ENCODE results near the gene PAPSS1.
"Not testable (repeated sequence)": the region's sequence is repeated elsewhere in the genome, so short reads cannot be mapped to it uniquely, and the experiment has no call there.

Gene PAPSS1

DNA sequence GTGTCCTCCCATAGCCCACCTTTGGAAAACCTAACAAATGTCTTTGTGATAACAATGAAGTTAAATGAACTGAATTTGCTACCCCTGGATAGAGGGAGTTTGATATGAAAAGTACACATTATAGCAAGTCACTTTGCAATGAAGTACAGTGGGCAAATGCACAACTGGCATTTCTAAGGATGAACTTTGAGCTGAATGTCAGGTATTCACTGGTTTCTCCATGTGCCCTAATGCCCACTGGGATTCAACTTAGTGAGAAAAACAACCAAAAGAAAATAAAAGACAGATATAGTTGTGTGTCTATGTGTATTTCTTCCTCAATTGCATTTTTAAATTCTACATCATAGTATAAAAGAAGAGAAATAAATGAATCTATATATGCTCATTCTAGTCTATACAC is 51.0 kb downstream of the PAPSS1 start:
- no peak for TF ChIP-seq CTCF (IDR thresholded peaks at IDR 0.05; ENCODE audit: low read depth, low read length, missing control alignments)
- no peak overlapping the region for H3K4me3 ChIP-seq (replicated peaks; ENCODE audit: low read depth, low read length)
- no peak for DNase-seq (ENCODE audit: extremely low read depth, low read depth)

DNA sequence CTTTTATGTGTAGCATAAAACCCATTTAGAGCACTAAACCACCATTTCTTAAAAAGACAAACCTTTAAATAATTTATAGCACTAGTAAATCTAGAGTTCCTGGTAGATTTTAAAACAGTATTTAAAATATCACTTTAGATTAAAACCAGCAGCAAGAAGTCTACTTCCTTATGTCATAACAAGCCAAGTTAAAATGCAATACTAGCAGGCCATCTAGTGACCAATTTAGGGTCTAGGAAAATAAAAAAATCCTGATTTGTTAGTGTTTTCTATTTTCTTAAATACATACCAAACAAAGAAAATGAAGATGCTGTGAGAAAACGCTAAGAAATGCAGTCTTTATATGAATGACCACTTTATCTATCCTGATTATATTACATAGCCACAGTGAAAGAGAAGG is 53.9 kb downstream of the PAPSS1 start:
- DNase-seq (ENCODE audit: extremely low read depth, low read depth) = no peak
- peak; percentile 31 for TF ChIP-seq CTCF (IDR thresholded peaks at IDR 0.05; ENCODE audit: low read depth, low read length, missing control alignments)
- H3K4me3 ChIP-seq (replicated peaks; ENCODE audit: low read depth, low read length) = no peak overlapping the region

GRCh38 chr4:107665001-107665400 is 55.0 kb downstream of the PAPSS1 start:
- DNase-seq (ENCODE audit: extremely low read depth, low read depth) = no peak
- TF ChIP-seq CTCF (IDR thresholded peaks at IDR 0.05; ENCODE audit: low read depth, low read length, missing control alignments) = no peak
- H3K4me3 ChIP-seq (replicated peaks; ENCODE audit: low read depth, low read length) = no peak overlapping the region

DNA sequence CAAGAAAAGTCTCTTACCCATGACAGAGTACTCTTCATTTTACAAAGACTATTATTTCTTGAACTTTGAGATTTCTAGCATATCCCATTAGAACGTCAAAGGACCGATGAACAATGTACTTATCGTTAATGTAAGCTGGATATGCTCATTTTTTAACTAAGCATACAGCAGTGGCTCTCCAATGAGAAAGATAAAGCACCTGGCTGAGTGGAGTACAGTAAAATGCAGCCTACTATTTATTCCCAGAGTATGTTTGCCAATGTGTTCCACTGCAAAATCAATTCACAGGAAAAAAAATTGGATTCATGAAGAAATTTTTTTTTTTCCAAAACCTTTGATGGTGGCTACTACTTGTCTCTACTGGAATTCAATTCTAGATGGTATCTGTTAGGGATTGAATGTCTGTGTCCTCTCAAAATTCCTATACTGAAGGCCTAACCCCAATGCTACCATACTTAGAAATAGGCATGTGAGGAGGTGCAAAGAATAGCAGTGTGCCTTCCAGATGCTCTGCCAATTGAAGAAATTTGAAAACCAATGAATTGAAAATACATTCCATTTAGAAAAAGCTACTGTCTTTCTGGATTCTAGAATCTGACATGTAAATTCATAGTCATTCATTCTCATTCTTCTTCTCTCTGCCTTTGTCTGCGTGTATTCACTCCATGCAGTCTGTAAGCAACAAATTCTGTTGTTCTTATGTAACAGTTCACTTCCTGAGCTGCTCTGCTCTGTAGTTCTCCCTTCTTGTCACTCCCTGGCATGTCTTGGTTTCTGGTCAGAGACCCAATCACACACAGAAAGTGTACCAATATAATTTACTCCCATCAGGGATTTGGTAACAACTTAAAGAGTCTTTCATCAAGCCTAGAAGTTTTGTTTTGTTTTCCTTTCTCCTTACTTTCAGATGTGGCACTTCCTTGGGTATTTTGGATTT is 61.4 kb downstream of the PAPSS1 start:
- no peak for DNase-seq (ENCODE audit: extremely low read depth, low read depth)
- no peak overlapping the region for H3K4me3 ChIP-seq (replicated peaks; ENCODE audit: low read depth, low read length)
- TF ChIP-seq CTCF (IDR thresholded peaks at IDR 0.05; ENCODE audit: low read depth, low read length, missing control alignments) = no peak

DNA sequence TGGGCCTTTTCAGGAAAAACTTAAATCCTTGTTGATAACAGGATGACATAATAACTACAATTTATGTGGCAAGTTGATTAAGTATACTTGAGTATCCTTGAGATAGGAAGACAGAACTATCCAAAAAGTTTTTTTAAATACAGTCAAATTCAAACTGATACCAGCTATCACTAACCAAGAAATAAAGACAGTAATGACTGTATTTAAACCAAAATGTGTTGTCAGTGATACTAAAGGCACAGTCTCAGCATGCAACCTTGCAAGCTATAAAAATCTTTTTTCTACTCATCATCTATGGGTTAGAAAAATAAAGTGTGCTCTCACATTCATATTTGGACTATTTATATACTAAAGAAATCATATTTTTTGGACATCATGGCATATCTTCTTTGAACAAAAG is 64.7 kb downstream of the PAPSS1 start:
- TF ChIP-seq CTCF (IDR thresholded peaks at IDR 0.05; ENCODE audit: low read depth, low read length, missing control alignments) = no peak
- no peak for DNase-seq (ENCODE audit: extremely low read depth, low read depth)
- no peak overlapping the region for H3K4me3 ChIP-seq (replicated peaks; ENCODE audit: low read depth, low read length)

- H3K4me3 ChIP-seq (replicated peaks; ENCODE audit: low read depth, low read length) = no peak overlapping the region
- no peak for DNase-seq (ENCODE audit: extremely low read depth, low read depth)
- no peak for TF ChIP-seq CTCF (IDR thresholded peaks at IDR 0.05; ENCODE audit: low read depth, low read length, missing control alignments)
Observed at GRCh38 chr4:107654694-107655093, 65.3 kb downstream of the PAPSS1 start.

DNA sequence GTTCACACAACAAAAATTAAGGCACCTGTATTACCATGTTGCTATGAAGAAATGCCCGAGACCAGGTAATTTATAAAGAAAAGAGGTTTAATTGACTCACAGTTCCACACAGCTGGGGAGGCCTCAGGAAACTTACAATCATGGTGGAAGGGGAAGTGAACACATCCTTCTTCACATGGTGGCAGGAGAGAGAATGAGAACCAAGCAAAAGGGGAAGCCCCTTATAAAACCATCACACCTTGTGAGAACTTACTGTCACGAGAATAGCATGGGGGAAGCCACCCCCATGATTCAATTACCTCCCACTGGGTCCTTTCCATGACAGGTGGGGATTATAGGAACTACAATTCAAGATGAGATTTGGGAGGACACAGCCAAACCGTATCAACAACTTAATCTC is 68.6 kb downstream of the PAPSS1 start:
- not testable (repeated sequence) for DNase-seq (ENCODE audit: extremely low read depth, low read depth); H3K4me3 ChIP-seq (replicated peaks; ENCODE audit: low read depth, low read length)
